GM23338 (cell line): Measurements from ENCODE around the gene MAP2K4. TPM values are rescaled to one million over a fixed set of nuclear protein-coding genes. Genes with fewer than 3 reads are reported as not detected.

ENCODE experiments used
- ATAC-seq: fragments of 200-7000 bp; cut with Tn5 transposase; 3 replicates; pipeline ENCODE4 v1.9.1; 2020
- DNase-seq: peaks from one replicate; pipeline ENCODE4 v3.0.0-alpha.2; 2015; ENCODE audit warnings: low spot score
- H2AFZ ChIP-seq: fragments of 200-600 bp; sonication (generic); 2 replicates; pipeline ENCODE4 v1.8.0; 2016; ENCODE audit warnings: antibody characterized with exemption, mild to moderate bottlenecking, moderate library complexity
- H3F3A ChIP-seq: fragments of 200-600 bp; sonication (generic); replicated peaks from 2 replicates; pipeline ENCODE4 v1.8.0; 2017; ENCODE audit warnings: antibody characterized with exemption, mixed run types, low read depth
- H3K27ac ChIP-seq: fragments of 200-600 bp; sonication (generic); 2 replicates; pipeline ENCODE4 v1.6.1; 2016; ENCODE audit warnings: low read depth
- H3K27me3 ChIP-seq: fragments of 200-600 bp; sonication (generic); 2 replicates; pipeline ENCODE4 v1.8.0; 2016; ENCODE audit warnings: mild to moderate bottlenecking, mixed run types, moderate library complexity; ENCODE audit not compliant: insufficient read depth
- H3K36me3 ChIP-seq: fragments of 200-600 bp; sonication (generic); 2 replicates; pipeline ENCODE4 v1.8.0; 2016; ENCODE audit warnings: mild to moderate bottlenecking; ENCODE audit not compliant: insufficient read depth
- H3K4me1 ChIP-seq: fragments of 200-600 bp; sonication (generic); 2 replicates; pipeline ENCODE4 v1.8.0; 2016; ENCODE audit warnings: mild to moderate bottlenecking, moderate library complexity; ENCODE audit not compliant: insufficient read depth
- H3K4me2 ChIP-seq: fragments of 200-600 bp; sonication (generic); 2 replicates; pipeline ENCODE4 v1.7.1; 2017; ENCODE audit warnings: mixed run types
- H3K4me3 ChIP-seq: fragments of 200-600 bp; sonication (generic); 2 replicates; pipeline ENCODE4 v1.6.1; 2016; ENCODE audit warnings: mixed run types
- H3K79me2 ChIP-seq: fragments of 200-600 bp; sonication (generic); replicated peaks from 2 replicates; pipeline ENCODE4 v1.8.0; 2017; ENCODE audit warnings: mild to moderate bottlenecking; ENCODE audit not compliant: insufficient read depth
- H3K9me2 ChIP-seq: fragments of 200-600 bp; sonication (generic); 2 replicates; pipeline ENCODE4 v1.8.0; 2017; ENCODE audit not compliant: insufficient read depth
- H4K20me1 ChIP-seq: fragments of 200-600 bp; sonication (generic); replicated peaks from 2 replicates; pipeline ENCODE4 v1.8.0; 2017; ENCODE audit warnings: mild to moderate bottlenecking; ENCODE audit not compliant: insufficient read depth
- H3K27ac Mint-ChIP-seq: 2 replicates; pipeline ENCODE4 v1.8.0; 2020; ENCODE audit warnings: inconsistent platforms, mild to moderate bottlenecking, moderate library complexity, mixed read lengths
- H3K27me3 Mint-ChIP-seq: 3 replicates; pipeline ENCODE4 v1.8.0; 2022; ENCODE audit warnings: low read depth, mild to moderate bottlenecking, moderate library complexity, mixed read lengths, inconsistent platforms; ENCODE audit not compliant: insufficient read depth, poor library complexity
- H3K36me3 Mint-ChIP-seq: 3 replicates; pipeline ENCODE4 v1.8.0; 2021; ENCODE audit warnings: low read depth, mild to moderate bottlenecking, inconsistent platforms, moderate library complexity, mixed read lengths
- H3K4me1 Mint-ChIP-seq: 3 replicates; pipeline ENCODE4 v1.8.0; 2020; ENCODE audit warnings: mild to moderate bottlenecking, inconsistent platforms, mixed read lengths
- H3K4me3 Mint-ChIP-seq: 3 replicates; pipeline ENCODE4 v1.8.0; 2021; ENCODE audit warnings: moderate library complexity, mild to moderate bottlenecking, inconsistent platforms, mixed read lengths
- H3K9me3 Mint-ChIP-seq: 3 replicates; pipeline ENCODE4 v1.8.0; 2020; ENCODE audit warnings: moderate library complexity, mild to moderate bottlenecking, inconsistent platforms, mixed read lengths
- CREB1 ChIP-seq: fragments of 250-450 bp; sonication (Bioruptor Pico); IDR thresholded peaks from 2 replicates; pipeline ENCODE4 v1.5.0; 2020; ENCODE audit warnings: low read depth, mild to moderate bottlenecking, moderate library complexity
- CTCF ChIP-seq, 2 experiments: fragments of 200-600 bp in 1 of 2; sonication (generic) in 1 of 2; conservative IDR thresholded peaks; 2 replicates each; pipeline versions ENCODE4 v1.5.1 to v1.6.1; 2016 to 2017; ENCODE audit warnings: antibody characterized with exemption in 2 of 2, low read depth in 2 of 2, mild to moderate bottlenecking in 2 of 2, moderate library complexity in 1 of 2
- EZH2phosphoT487 ChIP-seq: fragments of 200-600 bp; sonication (generic); IDR thresholded peaks from one replicate; pipeline ENCODE4 v1.8.1; 2018; ENCODE audit warnings: antibody characterized with exemption; ENCODE audit not compliant: unreplicated experiment
- POLR2AphosphoS5 ChIP-seq: IDR thresholded peaks from 2 replicates; pipeline ENCODE4 v1.6.1; 2016; ENCODE audit warnings: antibody characterized with exemption, low read depth
- REST ChIP-seq: IDR thresholded peaks from one replicate; pipeline ENCODE4 v1.6.1; 2018; ENCODE audit warnings: antibody characterized with exemption; ENCODE audit not compliant: unreplicated experiment
- ZNF331 ChIP-seq: fragments of 250-450 bp; sonication (Bioruptor Pico); IDR thresholded peaks from 2 replicates; pipeline ENCODE4 v1.5.0; 2020; ENCODE audit warnings: low read depth, mild to moderate bottlenecking, moderate library complexity
- ZNF462 ChIP-seq: fragments of 250-450 bp; sonication (Bioruptor Pico); IDR thresholded peaks from 2 replicates; pipeline ENCODE4 v1.5.0; 2020; ENCODE audit warnings: mild to moderate bottlenecking, moderate library complexity
- polyA plus RNA-seq: library from polyadenylated mRNA; unstranded; fragments of >200 nt; fragmentation: Nextera tagmentation; extraction: Ambion mirVana; gene quantifications from 2 replicates; pipeline ENCODE4 v1.2.1, GENCODE V29; 2016
- total RNA-seq: library from RNA; depleted of rRNA; stranded (reverse); fragments of >200 nt; shearing (Covaris generic); gene quantifications from 2 replicates; pipeline ENCODE4 v1.2.3, GENCODE V29; 2014

Gene MAP2K4
- total and polyA plus RNA-seq, 2 experiments from 2014 or later: 25.3 to 36.4 TPM

GRCh38 chr17:12050646-12051225 is 30.1 kb downstream of the MAP2K4 start (continued):
- TF ChIP-seq REST (no peak), POLR2AphosphoS5 (no peak), CREB1 (CRISPR knock-in tag) (no peak)

DNA sequence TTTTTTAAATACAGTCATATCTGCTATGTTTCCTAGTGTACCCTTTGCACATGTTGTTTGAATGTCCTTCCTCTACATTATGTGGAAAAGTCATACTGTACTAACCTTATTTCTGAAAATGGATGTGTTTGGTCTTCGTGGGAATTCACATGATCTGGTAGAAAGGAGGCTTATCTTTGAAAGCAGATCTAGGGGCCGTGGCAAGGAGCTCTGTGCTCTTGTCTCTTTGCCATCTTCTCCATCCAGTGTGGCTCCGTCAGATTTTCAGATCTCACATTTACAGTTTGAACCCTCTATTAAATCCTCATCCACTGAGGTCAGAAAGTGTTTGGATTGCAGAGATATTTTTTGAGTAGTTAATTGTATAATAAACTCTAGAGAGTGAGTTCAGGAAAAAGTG is 32.9 kb downstream of the MAP2K4 start:
- Histone ChIP-seq H3K4me2 (no peak overlapping the region), H4K20me1 (no peaks in the 10 kb centered on the region), H3F3A (no peaks in the 10 kb centered on the region), H3K27me3 (no peaks in the 10 kb centered on the region), H3K9me2 (no peaks in the 10 kb centered on the region), H3K79me2 (peaks cover 96% of the 10 kb centered on the region), H3K4me1 (peaks cover 59% of the 10 kb centered on the region), H3K36me3 (no peaks in the 10 kb centered on the region), H3K4me3 (no peak overlapping the region), H3K27ac (no peak overlapping the region), H2AFZ (no peak overlapping the region)
- H3K27me3 Mint-ChIP-seq: no peaks in the 10 kb centered on the region
- no peak for TF ChIP-seq EZH2phosphoT487
- TF ChIP-seq CTCF (conservative IDR thresholded peaks at IDR 0.05; ENCODE audit: low read depth in 2 of 2): no peak
- TF ChIP-seq CREB1 (CRISPR knock-in tag): no peak
- TF ChIP-seq ZNF331 (CRISPR knock-in tag): no peak
- peak overlapping the region; percentile 73 for H3K27ac Mint-ChIP-seq
- ATAC-seq (no peak), DNase-seq (peak; percentile 17)
- no peaks in the 10 kb centered on the region for H3K36me3 Mint-ChIP-seq
- H3K9me3 Mint-ChIP-seq: no peaks in the 10 kb centered on the region
- H3K4me1 Mint-ChIP-seq: peaks cover 69% of the 10 kb centered on the region
- H3K4me3 Mint-ChIP-seq: no peak overlapping the region

- H3K36me3 ChIP-seq: no peaks in the 10 kb centered on the region
- H3K9me3 Mint-ChIP-seq: no peaks in the 10 kb centered on the region
- peaks cover 54% of the 10 kb centered on the region for H3K4me1 Mint-ChIP-seq
- no peaks in the 10 kb centered on the region for H3K27me3 Mint-ChIP-seq
- H3F3A ChIP-seq: no peaks in the 10 kb centered on the region
- H3K9me2 ChIP-seq: no peaks in the 10 kb centered on the region
- H3K4me3 Mint-ChIP-seq: no peak overlapping the region
- no peaks in the 10 kb centered on the region for H3K27me3 ChIP-seq
- peaks cover 37% of the 10 kb centered on the region for H3K4me1 ChIP-seq
- H2AFZ ChIP-seq: no peak overlapping the region
- peak overlapping the region; percentile 65 for H3K27ac Mint-ChIP-seq
- ATAC-seq (no peak), DNase-seq (no peak)
- no peaks in the 10 kb centered on the region for H3K36me3 Mint-ChIP-seq
- peak overlapping the region; percentile 19; the same call in 1 of the 2 replicates for H3K4me2 ChIP-seq
- no peaks in the 10 kb centered on the region for H4K20me1 ChIP-seq
- peaks cover 96% of the 10 kb centered on the region for H3K79me2 ChIP-seq
- 0 out of 2 replicates have a peak overlapping the region, but pooled peaks have one; percentile 5 for H3K27ac ChIP-seq
- no peak overlapping the region for H3K4me3 ChIP-seq
- TF ChIP-seq EZH2phosphoT487: no peak
- TF ChIP-seq ZNF331 (CRISPR knock-in tag): no peak
- TF ChIP-seq ZNF462: no peak
Observed at GRCh38 chr17:12055889-12056288, 35.2 kb downstream of the MAP2K4 start.
